ENCODE measurements around the gene SLC25A43. TPM values are rescaled to one million over a fixed set of nuclear protein-coding genes. Genes with fewer than 3 reads are reported as not detected.
"Not testable (repeated sequence)": the region's sequence is repeated elsewhere in the genome, so short reads cannot be mapped to it uniquely, and the experiment has no call there.

The SLC25A43 gene
- total and polyA plus RNA-seq, 2 of the 4 experiments (the other 2 are of a cell fraction): 12.3 to 12.5 TPM

GRCh38 chrX:119382606-119383005 is 16.5 kb upstream of the SLC25A43 start:
- Histone ChIP-seq H3K14ac (replicated peaks; ENCODE audit: low read depth, low read length) (no peak overlapping the region), H3K9me3 (ENCODE audit: control insufficient read depth, insufficient read depth, low read length) (no peaks in the 10 kb centered on the region), H3K4me1 (ENCODE audit: control insufficient read depth, insufficient read depth, low read length) (no peaks in the 10 kb centered on the region), H3K23ac (ENCODE audit: low read depth, low read length) (no peak overlapping the region), H4K8ac (ENCODE audit: low read depth in 2 of 2, low read length in 2 of 2) (no peak overlapping the region), H3K36me3 (ENCODE audit: control insufficient read depth, insufficient read depth, low read length) (no peaks in the 10 kb centered on the region), H2AFZ (replicated peaks; ENCODE audit: low read length, poor library complexity) (no peak overlapping the region), H4K5ac (ENCODE audit: low read depth, low read length) (no peak overlapping the region), H3K9me1 (ENCODE audit: insufficient read depth, low read length) (no peaks in the 10 kb centered on the region), H2AK9ac (replicated peaks; ENCODE audit: low read depth, low read length, poor library complexity) (no peak overlapping the region), H3K4me2 (ENCODE audit: low read depth, low read length) (no peak overlapping the region), H2AK5ac (ENCODE audit: low read depth, low read length) (no peak overlapping the region), H2BK15ac (ENCODE audit: low read depth, low read length) (no peak overlapping the region), H3K27ac (ENCODE audit: insufficient read depth, low read length) (no peak overlapping the region), H3K18ac (ENCODE audit: low read depth, low read length) (no peak overlapping the region), H2BK20ac (ENCODE audit: low read depth, low read length) (no peak overlapping the region), H2BK120ac (ENCODE audit: low read depth, low read length) (no peak overlapping the region), H2BK5ac (ENCODE audit: low read depth, low read length, poor library complexity, severe bottlenecking) (no peak overlapping the region), H4K91ac (ENCODE audit: insufficient read depth, low read depth, low read length) (no peak overlapping the region), H3K27me3 (ENCODE audit: control insufficient read depth, insufficient read depth, low read length) (peaks cover 1% of the 10 kb centered on the region; the same call in 1 of the 2 replicates), H3K4me3 (ENCODE audit: insufficient read depth, low read depth, low read length) (no peak overlapping the region), H3K4ac (ENCODE audit: low read depth, low read length) (no peak overlapping the region), H3K79me1 (ENCODE audit: low read depth in 1 of 2, low read length in 2 of 2) (no peaks in the 10 kb centered on the region), H4K20me1 (ENCODE audit: insufficient read depth, low read length) (no peaks in the 10 kb centered on the region), H3K56ac (ENCODE audit: extremely low read depth, insufficient read depth, low read length) (no peak overlapping the region), H3K9ac (ENCODE audit: low read depth, low read length) (no peak overlapping the region)
- in situ Hi-C loops (cut with MboI; ENCODE audit: low sequenced_read_pairs): no loop called here
- DNase-seq (no peak), ATAC-seq (ENCODE audit: low read depth) (no peak)
- POLR2A ChIA-PET (ENCODE audit: unreplicated experiment): no interaction called here
- CTCF ChIA-PET: interaction anchor here (0.7 to 1.1 kb wide), 2 partner anchors 8 to 251 kb away, joined by 4 to 6 read pairs; no protein-coding TSS in a partner anchor
- intact Hi-C loops (cut with micrococcal nuclease): no loop called here
- BruUV-seq (replicated peaks): no TSS peak
- dilution Hi-C loops (cut with HindIII; ENCODE audit: low sequenced_read_pairs, unreplicated experiment): no loop called here
- no peak for TF ChIP-seq POLR2A (IDR thresholded peaks at IDR 0.05; ENCODE audit: low read depth, low read length)
- TF ChIP-seq CHD1 (IDR thresholded peaks at IDR 0.05; ENCODE audit: low read depth, low read length): no peak
- TF ChIP-seq RFX5 (IDR thresholded peaks at IDR 0.05; ENCODE audit: low read depth, low read length): no peak

GRCh38 chrX:119386685-119387084 is 12.5 kb upstream of the SLC25A43 start:
- CTCF ChIA-PET; H2AFZ ChIP-seq (replicated peaks; ENCODE audit: low read length, poor library complexity); intact Hi-C loops (cut with micrococcal nuclease): not testable (repeated sequence)

More at GRCh38 chrX:119386685-119387084, 12.5 kb upstream of the SLC25A43 start:
- H2BK120ac ChIP-seq (ENCODE audit: low read depth, low read length); ATAC-seq (ENCODE audit: low read depth); H3K27me3 ChIP-seq (ENCODE audit: control insufficient read depth, insufficient read depth, low read length); H3K18ac ChIP-seq (ENCODE audit: low read depth, low read length); in situ Hi-C loops (cut with MboI; ENCODE audit: low sequenced_read_pairs); DNase-seq; H3K9me1 ChIP-seq (ENCODE audit: insufficient read depth, low read length); H4K20me1 ChIP-seq (ENCODE audit: insufficient read depth, low read length); dilution Hi-C loops (cut with HindIII; ENCODE audit: low sequenced_read_pairs, unreplicated experiment); H2AK9ac ChIP-seq (replicated peaks; ENCODE audit: low read depth, low read length, poor library complexity); H4K5ac ChIP-seq (ENCODE audit: low read depth, low read length); H2AK5ac ChIP-seq (ENCODE audit: low read depth, low read length); H3K9ac ChIP-seq (ENCODE audit: low read depth, low read length); H2BK15ac ChIP-seq (ENCODE audit: low read depth, low read length); H3K9me3 ChIP-seq (ENCODE audit: control insufficient read depth, insufficient read depth, low read length); H3K79me1 ChIP-seq (ENCODE audit: low read depth in 1 of 2, low read length in 2 of 2); H3K27ac ChIP-seq (ENCODE audit: insufficient read depth, low read length); H3K23ac ChIP-seq (ENCODE audit: low read depth, low read length); H3K4ac ChIP-seq (ENCODE audit: low read depth, low read length); BruUV-seq (replicated peaks); H4K91ac ChIP-seq (ENCODE audit: insufficient read depth, low read depth, low read length); H2BK5ac ChIP-seq (ENCODE audit: low read depth, low read length, poor library complexity, severe bottlenecking); H3K4me2 ChIP-seq (ENCODE audit: low read depth, low read length); H2BK20ac ChIP-seq (ENCODE audit: low read depth, low read length); H3K4me1 ChIP-seq (ENCODE audit: control insufficient read depth, insufficient read depth, low read length); H3K56ac ChIP-seq (ENCODE audit: extremely low read depth, insufficient read depth, low read length); POLR2A ChIA-PET (ENCODE audit: unreplicated experiment); H3K4me3 ChIP-seq (ENCODE audit: insufficient read depth, low read depth, low read length); H3K36me3 ChIP-seq (ENCODE audit: control insufficient read depth, insufficient read depth, low read length); H3K14ac ChIP-seq (replicated peaks; ENCODE audit: low read depth, low read length); H4K8ac ChIP-seq (ENCODE audit: low read depth in 2 of 2, low read length in 2 of 2): not testable (repeated sequence)
- WGBS, 2 experiments (ENCODE audit: extremely low coverage in 2 of 2, insufficient read length in 1 of 2): 40% methylated on average over 2 of the region's 4 CpGs; no CpG with 5 or more reads in 1 of the 2 experiments
